Type B pancreatic cell (in vitro differentiated cells): ENCODE results near the gene OPA3. TPM values are rescaled to one million over a fixed set of nuclear protein-coding genes. Genes with fewer than 3 reads are reported as not detected.
A peak's percentile ranks its signal among the peaks of the same experiment; 100 is the strongest.

Experiments
- DNase-seq: peaks from one replicate; pipeline ENCODE4 v3.0.0; 2021; ENCODE audit warnings: mixed read lengths; ENCODE audit not compliant: unreplicated experiment; ENCODE audit errors: extremely low spot score
- H3K27ac Mint-ChIP-seq: 2 replicates; pipeline ENCODE4 v1.8.0; 2021; ENCODE audit warnings: mild to moderate bottlenecking, mixed read lengths
- H3K27me3 Mint-ChIP-seq: 2 replicates; pipeline ENCODE4 v1.8.0; 2021; ENCODE audit warnings: mixed read lengths
- H3K36me3 Mint-ChIP-seq: 2 replicates; pipeline ENCODE4 v1.8.0; 2021; ENCODE audit warnings: mixed read lengths
- H3K4me1 Mint-ChIP-seq: one replicate; pipeline ENCODE4 v1.8.0; 2021; ENCODE audit warnings: mixed read lengths; ENCODE audit not compliant: unreplicated experiment
- H3K4me3 Mint-ChIP-seq: 2 replicates; pipeline ENCODE4 v1.8.0; 2021; ENCODE audit warnings: mild to moderate bottlenecking, mixed read lengths
- H3K9me3 Mint-ChIP-seq: 2 replicates; pipeline ENCODE4 v1.8.0; 2021; ENCODE audit warnings: mixed read lengths
- total RNA-seq: library from RNA; stranded (reverse); gene quantifications from 2 replicates; pipeline ENCODE4 v1.2.1, GENCODE V29; 2021; ENCODE audit warnings: low replicate concordance
- TF ChIP-seq, protein P1 (sequence below): fragments of 200-600 bp; sonication (generic); conservative IDR thresholded peaks from 2 replicates; pipeline ENCODE4 v1.5.0; 2021; ENCODE audit warnings: antibody characterized with exemption, mild to moderate bottlenecking

OPA3 gene
- total RNA-seq, 1 donor from 2014 or later, result 10.1 TPM

DNA sequence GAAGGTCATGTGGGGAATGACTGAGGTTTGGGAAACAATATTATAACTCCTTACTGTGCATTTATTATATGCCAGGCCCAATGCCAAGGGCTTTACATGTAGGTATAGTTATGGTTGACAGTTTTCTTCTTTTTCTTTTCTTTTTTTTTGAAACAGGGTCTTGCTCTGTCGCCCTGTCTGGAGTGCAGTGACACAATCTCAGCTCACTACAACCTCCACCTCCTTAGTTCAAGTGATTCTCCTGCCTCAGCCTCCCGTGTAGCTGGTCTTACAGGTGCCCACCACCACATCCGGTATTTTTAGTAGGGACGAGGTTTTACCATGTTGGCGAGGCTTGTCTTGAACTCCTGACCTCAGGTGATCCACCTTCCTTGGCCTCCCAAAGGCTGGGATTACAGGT lies 101.6 kb downstream of the OPA3 start:
- H3K4me3 Mint-ChIP-seq, result no peak overlapping the region
- no peak overlapping the region for H3K27ac Mint-ChIP-seq
- peaks cover 12% of the 10 kb centered on the region for H3K27me3 Mint-ChIP-seq
- TF ChIP-seq, protein P1, sequence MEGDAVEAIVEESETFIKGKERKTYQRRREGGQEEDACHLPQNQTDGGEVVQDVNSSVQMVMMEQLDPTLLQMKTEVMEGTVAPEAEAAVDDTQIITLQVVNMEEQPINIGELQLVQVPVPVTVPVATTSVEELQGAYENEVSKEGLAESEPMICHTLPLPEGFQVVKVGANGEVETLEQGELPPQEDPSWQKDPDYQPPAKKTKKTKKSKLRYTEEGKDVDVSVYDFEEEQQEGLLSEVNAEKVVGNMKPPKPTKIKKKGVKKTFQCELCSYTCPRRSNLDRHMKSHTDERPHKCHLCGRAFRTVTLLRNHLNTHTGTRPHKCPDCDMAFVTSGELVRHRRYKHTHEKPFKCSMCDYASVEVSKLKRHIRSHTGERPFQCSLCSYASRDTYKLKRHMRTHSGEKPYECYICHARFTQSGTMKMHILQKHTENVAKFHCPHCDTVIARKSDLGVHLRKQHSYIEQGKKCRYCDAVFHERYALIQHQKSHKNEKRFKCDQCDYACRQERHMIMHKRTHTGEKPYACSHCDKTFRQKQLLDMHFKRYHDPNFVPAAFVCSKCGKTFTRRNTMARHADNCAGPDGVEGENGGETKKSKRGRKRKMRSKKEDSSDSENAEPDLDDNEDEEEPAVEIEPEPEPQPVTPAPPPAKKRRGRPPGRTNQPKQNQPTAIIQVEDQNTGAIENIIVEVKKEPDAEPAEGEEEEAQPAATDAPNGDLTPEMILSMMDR, result no peak
- no peaks in the 10 kb centered on the region for H3K36me3 Mint-ChIP-seq
- H3K9me3 Mint-ChIP-seq, result no peaks in the 10 kb centered on the region
- no peak for DNase-seq
- peaks cover 3% of the 10 kb centered on the region for H3K4me1 Mint-ChIP-seq

DNA sequence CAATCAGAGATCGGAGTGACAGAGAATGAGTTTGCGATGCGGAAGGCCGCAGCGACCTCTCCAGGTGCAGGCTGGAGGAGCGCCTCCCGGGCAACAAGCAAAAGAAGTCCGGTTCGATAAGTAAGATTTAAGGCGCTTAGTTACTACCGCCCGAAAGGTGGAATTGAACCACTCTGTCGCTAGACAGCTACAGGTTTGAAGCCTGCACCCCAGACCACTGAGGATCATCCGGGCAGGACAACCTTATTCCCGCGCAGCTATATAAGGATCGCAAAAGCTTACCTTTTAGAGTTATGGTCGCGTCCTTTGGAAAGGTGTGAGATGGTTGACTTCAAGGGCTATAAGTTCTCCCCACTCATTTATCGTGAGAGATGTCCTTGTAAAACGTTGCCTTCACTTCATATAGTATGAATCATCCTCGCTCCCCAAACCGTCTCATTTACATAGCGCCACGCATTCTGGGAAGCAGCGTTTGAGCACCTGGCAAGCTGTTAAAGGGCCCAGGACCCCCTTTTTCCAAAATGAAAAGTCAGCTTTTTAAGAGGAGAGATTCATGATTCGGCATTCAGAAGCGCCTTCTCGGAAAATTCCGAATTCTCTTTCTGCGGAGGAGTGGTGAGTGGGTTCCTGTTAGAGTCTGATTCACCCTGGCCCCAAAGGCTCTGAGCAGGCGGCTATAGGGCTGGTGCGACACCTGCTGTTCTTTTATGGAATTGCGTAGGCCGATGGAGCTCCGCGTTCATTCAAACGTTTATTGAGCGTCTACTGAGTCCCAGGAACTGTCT lies 106.0 kb downstream of the OPA3 start:
- Mint-ChIP-seq H3K4me3 (peak overlapping the region; percentile 91), H3K27me3 (peaks cover 50% of the 10 kb centered on the region), H3K9me3 (no peaks in the 10 kb centered on the region), H3K4me1 (peaks cover 6% of the 10 kb centered on the region), H3K36me3 (no peaks in the 10 kb centered on the region), H3K27ac (peak overlapping the region; percentile 99)
- TF ChIP-seq, protein P1, result peak; percentile 98
- DNase-seq, result peak; percentile 86

DNA sequence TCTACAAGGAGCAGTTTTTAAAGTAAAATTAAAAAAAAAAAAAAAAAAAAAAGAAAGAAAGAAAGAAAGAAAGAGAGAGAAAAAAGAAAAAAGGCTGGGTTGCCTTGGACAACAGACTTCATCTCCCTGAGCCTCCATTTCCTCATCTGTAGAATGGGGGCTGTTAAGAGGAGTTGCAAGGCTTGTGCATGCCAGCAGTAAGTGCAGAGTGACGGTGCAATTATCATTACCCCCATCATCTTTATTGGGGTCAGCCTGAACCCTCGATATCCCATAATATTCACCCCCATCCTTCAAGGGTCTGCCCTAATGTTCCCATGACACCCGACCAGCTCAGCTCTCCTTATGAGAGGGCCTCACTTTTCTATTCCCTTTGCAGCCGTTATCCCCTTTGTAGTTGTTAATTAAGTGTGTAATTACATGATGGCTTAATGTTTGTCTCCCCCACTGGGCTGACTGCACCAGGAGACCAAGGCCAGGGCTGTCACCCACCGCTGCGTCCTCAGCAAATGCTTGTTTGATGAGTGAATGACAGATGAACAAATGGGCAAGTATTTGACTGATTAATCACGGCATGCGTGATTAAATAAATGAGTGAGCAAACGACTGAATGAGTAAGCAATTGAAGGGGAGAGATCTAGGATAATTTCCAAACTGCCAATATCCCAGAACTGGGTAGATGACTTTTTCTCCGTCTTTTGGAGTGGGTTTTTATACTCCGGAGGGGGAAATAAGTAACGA lies 106.7 kb downstream of the OPA3 start:
- Mint-ChIP-seq H3K4me3 (peak overlapping the region; percentile 91), H3K4me1 (peaks cover 7% of the 10 kb centered on the region), H3K36me3 (peaks cover under 1% of the 10 kb centered on the region), H3K27me3 (peaks cover 57% of the 10 kb centered on the region), H3K27ac (peak overlapping the region; percentile 99), H3K9me3 (no peaks in the 10 kb centered on the region)
- TF ChIP-seq, protein P1, result no peak
- no peak for DNase-seq

Other genes starting within 250 kb of the OPA3 start
- gene KLC3, start 244.1 kb downstream of the OPA3 start, total RNA-seq, result 4.9 and 12.8 TPM in 2 replicates
- 26.9 and 55.8 TPM in 2 replicates for gene ERCC2, start 214.2 kb downstream of the OPA3 start, total RNA-seq
- gene PPP1R13L, start 179.7 kb downstream of the OPA3 start, total RNA-seq, result 38.6 and 110 TPM in 2 replicates
- 7.2 and 9.5 TPM in 2 replicates for gene POLR1G, start 178.2 kb downstream of the OPA3 start, total RNA-seq
- gene ERCC1, start 160.9 kb downstream of the OPA3 start, total RNA-seq, result 57.3 and 71.8 TPM in 2 replicates
- gene FOSB, start 116.8 kb downstream of the OPA3 start, total RNA-seq, result 28.4 and 178 TPM in 2 replicates
- 11.9 and 13.0 TPM in 2 replicates for gene RTN2, start 87.8 kb downstream of the OPA3 start, total RNA-seq
- gene PPM1N, start 86.4 kb downstream of the OPA3 start, total RNA-seq, result 0.48 TPM in 1 of 2 replicates, not detected in the other
- 51.9 and 73.0 TPM in 2 replicates for gene VASP, start 77.3 kb downstream of the OPA3 start, total RNA-seq
- not detected in 2 replicates for gene GPR4, start 17.4 kb upstream of the OPA3 start, total RNA-seq
- 46.9 and 61.4 TPM in 2 replicates for gene EML2, start 54.6 kb upstream of the OPA3 start, total RNA-seq
- 8.0 and 9.1 TPM in 2 replicates for gene GIPR, start 83.4 kb upstream of the OPA3 start, total RNA-seq
- gene SNRPD2, start 107.2 kb upstream of the OPA3 start, total RNA-seq, result 397 and 471 TPM in 2 replicates
- gene QPCTL, start 107.9 kb upstream of the OPA3 start, total RNA-seq, result 8.2 and 9.4 TPM in 2 replicates
- gene FBXO46, start 146.1 kb upstream of the OPA3 start, total RNA-seq, result 27.8 and 37.5 TPM in 2 replicates
- gene MEIOSIN, start 148.6 kb upstream of the OPA3 start, total RNA-seq, result not detected in 2 replicates
- gene SIX5, start 184.4 kb upstream of the OPA3 start, total RNA-seq, result 19.7 and 38.0 TPM in 2 replicates
- gene DMPK, start 197.7 kb upstream of the OPA3 start, total RNA-seq, result 42.5 and 97.7 TPM in 2 replicates
- gene DMWD, start 208.0 kb upstream of the OPA3 start, total RNA-seq, result 56.3 and 94.0 TPM in 2 replicates
- gene RSPH6A, start 230.5 kb upstream of the OPA3 start, total RNA-seq, result 0.19 and 0.26 TPM in 2 replicates